Kidney glomerular epithelial cell (primary cell): ENCODE results near the gene SHC2.
"Not testable (repeated sequence)": the region's sequence is repeated elsewhere in the genome, so short reads cannot be mapped to it uniquely, and the experiment has no call there.

Experiments used
- DNase-seq: peaks from one replicate; lab custom pipeline; 2025; lab: John Stamatoyannopoulos, UW

Gene SHC2

GRCh38 chr19:468587-469256 lies 7.9 kb upstream of the SHC2 start:
- DNase-seq, result no peak

- DNase-seq, result no peak
Measured at GRCh38 chr19:467554-467953, 6.7 kb upstream of the SHC2 start.

GRCh38 chr19:465056-465816 lies 4.4 kb upstream of the SHC2 start:
- DNase-seq, result no peak

GRCh38 chr19:464208-464545 lies 3.3 kb upstream of the SHC2 start:
- no peak for DNase-seq

- no peak for DNase-seq
Measured at GRCh38 chr19:463483-464207, 2.8 kb upstream of the SHC2 start.

- no peak for DNase-seq
Measured at GRCh38 chr19:461721-462551, 1.1 kb upstream of the SHC2 start.

- no peak for DNase-seq
Measured at GRCh38 chr19:459724-460511, 915 bp downstream of the SHC2 start.

GRCh38 chr19:458091-459042 lies 2.5 kb downstream of the SHC2 start:
- no peak for DNase-seq

GRCh38 chr19:457636-458035 lies 3.2 kb downstream of the SHC2 start:
- no peak for DNase-seq

GRCh38 chr19:456547-457110 lies 4.2 kb downstream of the SHC2 start:
- no peak for DNase-seq

GRCh38 chr19:455851-456546 lies 4.8 kb downstream of the SHC2 start:
- DNase-seq, result no peak

GRCh38 chr19:455031-455705 lies 5.7 kb downstream of the SHC2 start:
- DNase-seq, result no peak

- DNase-seq, result no peak
Measured at GRCh38 chr19:453606-454005, 7.2 kb downstream of the SHC2 start.

- no peak for DNase-seq
Measured at GRCh38 chr19:452829-453228, 8.0 kb downstream of the SHC2 start.

- DNase-seq, result not testable (repeated sequence)
Measured at GRCh38 chr19:450912-451481, 9.8 kb downstream of the SHC2 start.

- no peak for DNase-seq
Measured at GRCh38 chr19:449916-450315, 10.9 kb downstream of the SHC2 start.

GRCh38 chr19:447816-448560 lies 12.8 kb downstream of the SHC2 start:
- no peak for DNase-seq

GRCh38 chr19:447064-447426 lies 13.8 kb downstream of the SHC2 start:
- DNase-seq, result no peak
